ENCODE measurements around the gene ARID1A. TPM values are rescaled to one million over a fixed set of nuclear protein-coding genes. Genes with fewer than 3 reads are reported as not detected.

Gene ARID1A
- total and polyA plus RNA-seq, 9 of the 15 experiments (the other 6 are each of a cell fraction or from before 2014, with no cell fraction given), result 8.3 to 88.3 (median 22.5) TPM

- peak; percentile 97 to 98 for TF ChIP-seq RAD21 (CRISPR knock-in tag; conservative IDR thresholded peaks at IDR 0.05 in 1 of 2, IDR thresholded peaks at IDR 0.05 in 1 of 2)
- no peak for TF ChIP-seq MCM2 (IDR thresholded peaks at IDR 0.05; ENCODE audit: low read depth)
- 0 out of 2 replicates have a peak, but pooled peaks have one; percentile 32 for TF ChIP-seq JUNB (CRISPR knock-in tag; conservative IDR thresholded peaks at IDR 0.05)
- TF ChIP-seq FOSL1 (tag; conservative IDR thresholded peaks at IDR 0.05), result peak; percentile 88
- TF ChIP-seq PURB (CRISPR knock-in tag; IDR thresholded peaks at IDR 0.05; ENCODE audit: low read depth), result no peak
- no peak for TF ChIP-seq HNRNPK (IDR thresholded peaks at IDR 0.05; ENCODE audit: low read depth, low read length, poor library complexity, severe bottlenecking)
- no peak for TF ChIP-seq EWSR1 (IDR thresholded peaks at IDR 0.05; ENCODE audit: borderline replicate concordance, low read depth, partially characterized antibody)
- no peak for TF ChIP-seq ZNF347 (CRISPR knock-in tag; IDR thresholded peaks at IDR 0.05; ENCODE audit: low read depth)
- TF ChIP-seq ZFP36 (IDR thresholded peaks at IDR 0.05; ENCODE audit: low read depth, low read length, partially characterized antibody), result peak; percentile 55
- no peak for TF ChIP-seq MAFF (IDR thresholded peaks at IDR 0.05; ENCODE audit: low read length)
- TF ChIP-seq ATF3 (IDR thresholded peaks at IDR 0.05), result no peak; the same call in 1 of the 2 replicates
- TF ChIP-seq ATF3 (CRISPR knock-in tag; conservative IDR thresholded peaks at IDR 0.05), result 0 out of 2 replicates have a peak, but pooled peaks have one; percentile 71
- 0 out of 2 replicates have a peak, but pooled peaks have one; percentile 26 for TF ChIP-seq THAP12 (CRISPR knock-in tag; IDR thresholded peaks at IDR 0.05)
- TF ChIP-seq L3MBTL2 (IDR thresholded peaks at IDR 0.05), result peak; percentile 69
- peak in 1 of 2 experiments; percentile 57 for TF ChIP-seq AFF1 (IDR thresholded peaks at IDR 0.05; ENCODE audit: low read depth in 1 of 2, partially characterized antibody in 2 of 2)
- TF ChIP-seq RB1 (IDR thresholded peaks at IDR 0.05; ENCODE audit: low read depth), result peak; percentile 21; the same call in 1 of the 2 replicates
- no peak for TF ChIP-seq ZBTB34 (CRISPR knock-in tag; IDR thresholded peaks at IDR 0.05)
These were observed 18.3 kb upstream of the ARID1A start (continued) for GRCh38 chr1:26677306-26678115.

Measured in K562 (cell line).